GM18951 (cell line): Measurements from ENCODE around the gene TST.

Experiments used
- POLR2A ChIP-seq: IDR thresholded peaks from 4 replicates; pipeline ENCODE4 v1.6.1; 2011; ENCODE audit warnings: mild to moderate bottlenecking; ENCODE audit not compliant: insufficient read length, insufficient read depth; ENCODE audit errors: extremely low read depth
- in situ Hi-C: fragments of 300-500 bp; cut with MboI; formaldehyde crosslinking; loops from one replicate; pipeline ENCODE4 v1.12.0; 2022; ENCODE audit warnings: low sequenced_read_pairs, mixed read lengths, inconsistent platforms; ENCODE audit not compliant: unreplicated experiment

TST gene

GRCh38 chr22:37021710-37022482 is 2.6 kb upstream of the TST start:
- TF ChIP-seq POLR2A = no peak
- in situ Hi-C loops = no loop called here

GRCh38 chr22:37021041-37021440 is 1.8 kb upstream of the TST start:
- no peak for TF ChIP-seq POLR2A
- in situ Hi-C loops = no loop called here

DNA sequence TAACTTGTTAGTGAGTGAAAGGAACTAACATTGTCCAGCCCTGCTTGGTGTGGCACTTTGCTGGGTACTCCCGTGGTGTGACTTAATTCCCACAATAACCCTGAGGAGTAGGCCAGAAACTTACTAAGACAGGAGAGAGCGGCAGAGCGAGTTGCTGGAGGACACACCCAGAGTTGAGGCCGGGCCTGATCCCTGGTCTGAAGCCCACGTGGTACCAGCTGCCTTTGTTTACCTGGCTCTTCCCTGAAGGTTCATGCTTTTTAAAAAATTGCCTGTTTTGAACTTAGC is 889 bp upstream of the TST start:
- in situ Hi-C loops = no loop called here
- TF ChIP-seq POLR2A = no peak

GRCh38 chr22:37018815-37019308 is 385 bp downstream of the TST start:
- in situ Hi-C loops = no loop called here
- TF ChIP-seq POLR2A = no peak

GRCh38 chr22:37018086-37018814 is 997 bp downstream of the TST start:
- in situ Hi-C loops = no loop called here
- no peak for TF ChIP-seq POLR2A

DNA sequence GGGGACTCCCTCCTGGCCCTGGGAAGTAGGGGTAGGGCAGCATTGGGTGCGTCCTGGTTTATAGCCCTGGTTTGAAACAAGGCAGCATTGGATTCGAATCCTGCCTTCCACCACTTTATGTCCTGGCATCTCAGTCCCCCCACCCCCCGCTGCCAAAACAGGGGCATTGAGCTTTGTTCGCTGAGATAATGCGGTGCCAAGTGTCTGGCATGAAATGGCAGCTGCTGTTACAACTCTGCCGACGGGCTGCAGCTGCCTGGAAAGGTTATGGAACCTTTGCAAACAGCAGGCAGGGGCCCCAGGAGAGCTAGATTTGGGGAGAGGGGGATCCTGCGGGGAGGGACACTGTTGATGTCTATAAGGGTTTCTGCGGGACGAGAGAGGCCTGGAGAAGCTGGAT is 1.9 kb downstream of the TST start:
- in situ Hi-C loops = no loop called here
- TF ChIP-seq POLR2A = no peak

GRCh38 chr22:37016134-37016910 is 2.9 kb downstream of the TST start:
- in situ Hi-C loops = no loop called here
- no peak for TF ChIP-seq POLR2A

GRCh38 chr22:37015587-37015878 is 3.7 kb downstream of the TST start:
- TF ChIP-seq POLR2A = no peak
- in situ Hi-C loops = no loop called here

GRCh38 chr22:37014835-37015586 is 4.2 kb downstream of the TST start:
- in situ Hi-C loops = no loop called here
- no peak for TF ChIP-seq POLR2A

- in situ Hi-C loops = no loop called here
- no peak for TF ChIP-seq POLR2A
These were observed 4.8 kb downstream of the TST start for GRCh38 chr22:37014415-37014806.

- TF ChIP-seq POLR2A = no peak
- in situ Hi-C loops = no loop called here
These were observed 6.3 kb downstream of the TST start for GRCh38 chr22:37012956-37013355.

- in situ Hi-C loops = no loop called here
- no peak for TF ChIP-seq POLR2A
These were observed 6.9 kb downstream of the TST start for GRCh38 chr22:37012262-37012904.

DNA sequence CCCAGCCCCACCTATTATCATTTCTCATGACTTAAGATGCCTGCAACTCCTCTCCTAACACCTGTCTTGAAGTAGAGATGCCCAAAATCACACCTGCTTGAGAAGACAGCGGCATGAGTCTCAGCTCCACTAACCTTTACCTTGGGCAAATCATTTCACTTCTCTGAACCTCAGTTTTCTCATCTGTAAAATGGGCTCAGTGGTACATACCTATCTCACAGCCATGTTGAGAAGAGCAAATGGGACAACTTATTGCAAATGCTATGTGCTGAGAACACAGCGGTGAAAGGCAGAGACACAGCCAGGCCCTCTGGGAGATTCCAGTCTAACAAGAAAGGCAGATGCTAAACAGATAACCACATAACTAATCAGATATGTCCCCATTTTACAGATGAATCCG is 7.8 kb downstream of the TST start:
- no peak for TF ChIP-seq POLR2A
- in situ Hi-C loops = no loop called here
